K562 (cell line): ENCODE measurements around the gene LNPEP. TPM values are rescaled to one million over a fixed set of nuclear protein-coding genes. Genes with fewer than 3 reads are reported as not detected.

ENCODE experiments used
- ADNP ChIP-seq: fragments of 200-800 bp; sonication (Bioruptor generic); IDR thresholded peaks from 2 replicates; pipeline ENCODE4 v1.6.1; 2016; ENCODE audit warnings: missing genetic modification characterization, missing compliant biosample characterization
- ARHGAP35 ChIP-seq: fragments of 450-650 bp; IDR thresholded peaks from 2 replicates; pipeline ENCODE4 v1.6.1; 2018; ENCODE audit not compliant: partially characterized antibody
- CBFB ChIP-seq: sonication (generic); formaldehyde crosslinking; IDR thresholded peaks from 2 replicates; pipeline ENCODE4 v1.4.0; 2020; ENCODE audit warnings: mild to moderate bottlenecking, missing genetic modification reagents
- CEBPB ChIP-seq: fragments of 450-650 bp; IDR thresholded peaks from 2 replicates; pipeline ENCODE4 v1.6.1; 2016; ENCODE audit warnings: missing genetic modification characterization, missing compliant biosample characterization
- HMGN3 ChIP-seq: IDR thresholded peaks from 2 replicates; pipeline ENCODE4 v1.6.1; 2011; ENCODE audit warnings: borderline replicate concordance, low read depth, mild to moderate bottlenecking, mixed read lengths, low read length; ENCODE audit not compliant: insufficient read length; ENCODE audit errors: extremely low read depth
- HNRNPUL1 ChIP-seq: fragments of 200-400 bp; formaldehyde crosslinking; IDR thresholded peaks from 2 replicates; pipeline ENCODE4 v1.6.1; 2017; ENCODE audit warnings: low read length
- KLF1 ChIP-seq: fragments of 450-650 bp; IDR thresholded peaks from 2 replicates; pipeline ENCODE4 v1.6.1; 2016; ENCODE audit warnings: missing genetic modification characterization, missing compliant biosample characterization
- MBD2 ChIP-seq: sonication (generic); IDR thresholded peaks from 2 replicates; pipeline ENCODE4 v1.6.1; 2016; ENCODE audit warnings: low read depth, borderline replicate concordance
- PTTG1 ChIP-seq: fragments of 450-650 bp; IDR thresholded peaks from 2 replicates; pipeline ENCODE4 v1.6.1; 2016; ENCODE audit warnings: low read depth, mild to moderate bottlenecking, missing genetic modification characterization, missing compliant biosample characterization
- SAFB ChIP-seq: fragments of 200-400 bp; formaldehyde crosslinking; IDR thresholded peaks from 2 replicates; pipeline ENCODE4 v1.6.1; 2017; ENCODE audit warnings: low read depth, low read length, borderline replicate concordance
- SMAD2 ChIP-seq: fragments of 150-350 bp; IDR thresholded peaks from 2 replicates; pipeline ENCODE4 v1.6.1; 2014; ENCODE audit warnings: low read depth, mild to moderate bottlenecking, low read length
- TAF9B ChIP-seq: fragments of 450-650 bp; IDR thresholded peaks from 2 replicates; pipeline ENCODE4 v1.6.1; 2018; ENCODE audit warnings: mild to moderate bottlenecking; ENCODE audit not compliant: partially characterized antibody
- TSC22D4 ChIP-seq: fragments of 450-650 bp; IDR thresholded peaks from 2 replicates; pipeline ENCODE4 v1.6.1; 2016; ENCODE audit warnings: missing genetic modification characterization, missing biosample characterization, control low read depth
- WHSC1 ChIP-seq: IDR thresholded peaks from one replicate; pipeline ENCODE4 v1.6.1; 2012; ENCODE audit warnings: low read length, control low read depth, inconsistent platforms
- YY1 ChIP-seq, 3 experiments: IDR thresholded peaks; 2 replicates each; pipeline ENCODE4 v1.6.1; 2011; ENCODE audit warnings: low read length in 2 of 3, mild to moderate bottlenecking in 2 of 3, moderate library complexity in 2 of 3, borderline replicate concordance in 1 of 3, control low read depth in 1 of 3, low read depth in 1 of 3; ENCODE audit not compliant: insufficient read depth in 3 of 3, insufficient replicate concordance in 2 of 3, control insufficient read depth in 1 of 3, insufficient read length in 1 of 3; ENCODE audit errors: extremely low read depth in 1 of 3
- ZBTB8A ChIP-seq: fragments of 450-650 bp; IDR thresholded peaks from 2 replicates; pipeline ENCODE4 v1.6.1; 2018; ENCODE audit warnings: mild to moderate bottlenecking, moderate library complexity; ENCODE audit not compliant: partially characterized antibody
- ZC3H11A ChIP-seq: IDR thresholded peaks from 2 replicates; pipeline ENCODE4 v1.6.1; 2012; ENCODE audit warnings: low read depth, low read length, improper control_type of control experiment
- ZFP36 ChIP-seq: fragments of 150-350 bp; IDR thresholded peaks from 2 replicates; pipeline ENCODE4 v1.6.1; 2018; ENCODE audit warnings: low read length, low read depth; ENCODE audit not compliant: partially characterized antibody
- ZKSCAN8 ChIP-seq: fragments of 200-800 bp; sonication (Bioruptor generic); IDR thresholded peaks from 2 replicates; pipeline ENCODE4 v1.6.1; 2016; ENCODE audit warnings: missing genetic modification characterization, missing compliant biosample characterization
- ZNF224 ChIP-seq: sonication (generic); formaldehyde crosslinking; IDR thresholded peaks from 2 replicates; pipeline ENCODE4 v1.8.0; 2022; ENCODE audit warnings: mild to moderate bottlenecking, missing genetic modification reagents
- ZNF282 ChIP-seq: sonication (generic); formaldehyde crosslinking; IDR thresholded peaks from 2 replicates; pipeline ENCODE4 v1.8.1; 2023; ENCODE audit warnings: missing genetic modification reagents
- ZNF583 ChIP-seq: fragments of 250-450 bp; sonication (Bioruptor Pico); IDR thresholded peaks from 2 replicates; pipeline ENCODE4 v1.4.0; 2020
- polyA plus RNA-seq, 8 experiments: library from polyadenylated mRNA; depleted of rRNA in 4 of 8; stranded (reverse) in 5 of 8; unstranded in 3 of 8; fragments of >200 nt; fragmentation: Nextera tagmentation in 2 of 8; fragmentation: Illumina TruSeq in 1 of 8; extraction: Ambion mirVana in 2 of 8; extraction: Trizol in 1 of 8; gene quantifications; 2 replicates each; pipeline versions ENCODE4 v1.2.1 to v1.2.3, GENCODE V29; 2011 to 2014; ENCODE audit warnings: inconsistent platforms in 1 of 8, missing spikeins in 1 of 8
- total RNA-seq, 7 experiments: library from RNA; depleted of rRNA in 6 of 7; stranded (reverse); fragments of >200 nt in 6 of 7; fragmentation: Illumina TruSeq in 2 of 7; extraction: Trizol in 2 of 7; gene quantifications; 2 replicates each; pipeline versions ENCODE4 v1.2.1 to v1.2.3, GENCODE V29; 2011 to 2021; ENCODE audit warnings: low replicate concordance in 1 of 7
- TF ChIP-seq, protein P1 (sequence below): sonication (generic); formaldehyde crosslinking; IDR thresholded peaks from 2 replicates; pipeline ENCODE4 v1.8.0; 2022; ENCODE audit warnings: missing genetic modification reagents, mild to moderate bottlenecking, borderline replicate concordance
- TF ChIP-seq, protein P2 (sequence below): fragments of 450-650 bp; formaldehyde crosslinking; IDR thresholded peaks from 2 replicates; pipeline ENCODE4 v1.4.0; 2020; ENCODE audit warnings: mild to moderate bottlenecking, moderate library complexity
- TF ChIP-seq, protein P3 (sequence below), 2 experiments: fragments of 450-650 bp; IDR thresholded peaks; 2 replicates each; pipeline ENCODE4 v1.6.1; 2018; ENCODE audit warnings: mild to moderate bottlenecking in 2 of 2, low read depth in 1 of 2; ENCODE audit not compliant: partially characterized antibody in 2 of 2

The LNPEP gene
- total and polyA plus RNA-seq, 9 of the 15 experiments (the other 6 are each of a cell fraction or from before 2014, with no cell fraction given), result 2.6 to 27.9 (median 11.2) TPM

DNA sequence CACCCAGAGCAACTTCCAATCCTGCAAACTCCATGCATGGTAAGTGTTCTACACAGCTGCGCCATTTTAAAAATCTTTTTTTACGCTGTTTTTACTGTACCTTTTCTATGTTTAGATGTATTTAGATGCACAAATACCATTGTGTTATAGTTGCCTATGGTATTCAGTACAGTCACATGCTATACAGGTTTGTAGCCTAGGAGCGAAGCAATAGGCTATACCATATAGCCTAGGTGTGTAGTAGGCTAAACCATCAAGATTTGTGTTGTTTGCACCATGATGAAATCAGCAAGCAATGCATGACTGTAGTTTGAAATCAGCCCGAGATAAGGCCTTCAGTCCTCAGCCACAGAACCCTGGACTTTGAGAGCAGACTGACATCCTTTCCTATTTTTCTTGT, 105.4 kb downstream of the LNPEP start (continued):
- TF ChIP-seq CEBPB (tag) (no peak), HMGN3 (no peak), HNRNPUL1 (no peak), ZKSCAN8 (CRISPR knock-in tag) (no peak), KLF1 (tag) (no peak), WHSC1 (no peak), ZC3H11A (no peak), ZFP36 (no peak), MBD2 (no peak), PTTG1 (tag) (peak; percentile 82), ARHGAP35 (no peak), SAFB (no peak), TAF9B (no peak), SMAD2 (no peak), ZNF583 (CRISPR knock-in tag) (peak; percentile 83), ZNF282 (no peak), ADNP (tag) (no peak), YY1 (IDR thresholded peaks at IDR 0.05; ENCODE audit: borderline replicate concordance in 1 of 3, control insufficient read depth in 1 of 3, extremely low read depth in 1 of 3, insufficient read depth in 3 of 3, insufficient read length in 1 of 3, insufficient replicate concordance in 2 of 3, low read depth in 1 of 3, low read length in 2 of 3) (no peak), ZBTB8A (no peak), TSC22D4 (tag) (no peak), ZNF224 (CRISPR knock-in tag) (no peak), CBFB (CRISPR knock-in tag) (no peak)
- TF ChIP-seq, protein P1, sequence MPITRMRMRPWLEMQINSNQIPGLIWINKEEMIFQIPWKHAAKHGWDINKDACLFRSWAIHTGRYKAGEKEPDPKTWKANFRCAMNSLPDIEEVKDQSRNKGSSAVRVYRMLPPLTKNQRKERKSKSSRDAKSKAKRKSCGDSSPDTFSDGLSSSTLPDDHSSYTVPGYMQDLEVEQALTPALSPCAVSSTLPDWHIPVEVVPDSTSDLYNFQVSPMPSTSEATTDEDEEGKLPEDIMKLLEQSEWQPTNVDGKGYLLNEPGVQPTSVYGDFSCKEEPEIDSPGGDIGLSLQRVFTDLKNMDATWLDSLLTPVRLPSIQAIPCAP (CRISPR knock-in tag), result no peak
- TF ChIP-seq, protein P2, sequence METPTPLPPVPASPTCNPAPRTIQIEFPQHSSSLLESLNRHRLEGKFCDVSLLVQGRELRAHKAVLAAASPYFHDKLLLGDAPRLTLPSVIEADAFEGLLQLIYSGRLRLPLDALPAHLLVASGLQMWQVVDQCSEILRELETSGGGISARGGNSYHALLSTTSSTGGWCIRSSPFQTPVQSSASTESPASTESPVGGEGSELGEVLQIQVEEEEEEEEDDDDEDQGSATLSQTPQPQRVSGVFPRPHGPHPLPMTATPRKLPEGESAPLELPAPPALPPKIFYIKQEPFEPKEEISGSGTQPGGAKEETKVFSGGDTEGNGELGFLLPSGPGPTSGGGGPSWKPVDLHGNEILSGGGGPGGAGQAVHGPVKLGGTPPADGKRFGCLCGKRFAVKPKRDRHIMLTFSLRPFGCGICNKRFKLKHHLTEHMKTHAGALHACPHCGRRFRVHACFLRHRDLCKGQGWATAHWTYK (CRISPR knock-in tag), result peak; percentile 94
- TF ChIP-seq, protein P3, sequence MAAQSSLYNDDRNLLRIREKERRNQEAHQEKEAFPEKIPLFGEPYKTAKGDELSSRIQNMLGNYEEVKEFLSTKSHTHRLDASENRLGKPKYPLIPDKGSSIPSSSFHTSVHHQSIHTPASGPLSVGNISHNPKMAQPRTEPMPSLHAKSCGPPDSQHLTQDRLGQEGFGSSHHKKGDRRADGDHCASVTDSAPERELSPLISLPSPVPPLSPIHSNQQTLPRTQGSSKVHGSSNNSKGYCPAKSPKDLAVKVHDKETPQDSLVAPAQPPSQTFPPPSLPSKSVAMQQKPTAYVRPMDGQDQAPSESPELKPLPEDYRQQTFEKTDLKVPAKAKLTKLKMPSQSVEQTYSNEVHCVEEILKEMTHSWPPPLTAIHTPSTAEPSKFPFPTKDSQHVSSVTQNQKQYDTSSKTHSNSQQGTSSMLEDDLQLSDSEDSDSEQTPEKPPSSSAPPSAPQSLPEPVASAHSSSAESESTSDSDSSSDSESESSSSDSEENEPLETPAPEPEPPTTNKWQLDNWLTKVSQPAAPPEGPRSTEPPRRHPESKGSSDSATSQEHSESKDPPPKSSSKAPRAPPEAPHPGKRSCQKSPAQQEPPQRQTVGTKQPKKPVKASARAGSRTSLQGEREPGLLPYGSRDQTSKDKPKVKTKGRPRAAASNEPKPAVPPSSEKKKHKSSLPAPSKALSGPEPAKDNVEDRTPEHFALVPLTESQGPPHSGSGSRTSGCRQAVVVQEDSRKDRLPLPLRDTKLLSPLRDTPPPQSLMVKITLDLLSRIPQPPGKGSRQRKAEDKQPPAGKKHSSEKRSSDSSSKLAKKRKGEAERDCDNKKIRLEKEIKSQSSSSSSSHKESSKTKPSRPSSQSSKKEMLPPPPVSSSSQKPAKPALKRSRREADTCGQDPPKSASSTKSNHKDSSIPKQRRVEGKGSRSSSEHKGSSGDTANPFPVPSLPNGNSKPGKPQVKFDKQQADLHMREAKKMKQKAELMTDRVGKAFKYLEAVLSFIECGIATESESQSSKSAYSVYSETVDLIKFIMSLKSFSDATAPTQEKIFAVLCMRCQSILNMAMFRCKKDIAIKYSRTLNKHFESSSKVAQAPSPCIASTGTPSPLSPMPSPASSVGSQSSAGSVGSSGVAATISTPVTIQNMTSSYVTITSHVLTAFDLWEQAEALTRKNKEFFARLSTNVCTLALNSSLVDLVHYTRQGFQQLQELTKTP (IDR thresholded peaks at IDR 0.05; ENCODE audit: low read depth in 1 of 2, partially characterized antibody in 2 of 2), result no peak
